MM.1S (cell line): Measurements from ENCODE around the gene TAS1R1.
"Not testable (repeated sequence)": the region's sequence is repeated elsewhere in the genome, so short reads cannot be mapped to it uniquely, and the experiment has no call there.

Source experiments
- DNase-seq: peaks from one replicate; pipeline ENCODE4 v3.0.0-alpha.2; 2015
- H2AFZ ChIP-seq: fragments of 300-600 bp; sonication (generic); 2 replicates; pipeline ENCODE4 v1.6.0; 2016; ENCODE audit warnings: antibody characterized with exemption, low read length
- H3F3A ChIP-seq: fragments of 300-600 bp; sonication (generic); 2 replicates; pipeline ENCODE4 v1.6.1; 2016; ENCODE audit warnings: mild to moderate bottlenecking, antibody characterized with exemption, low read length, moderate library complexity, mixed read lengths; ENCODE audit not compliant: insufficient read depth
- H3K27ac ChIP-seq: fragments of 300-600 bp; sonication (generic); 2 replicates; pipeline ENCODE4 v1.5.1; 2016; ENCODE audit warnings: mild to moderate bottlenecking, low read length
- H3K27me3 ChIP-seq: fragments of 300-600 bp; sonication (generic); replicated peaks from 2 replicates; pipeline ENCODE4 v1.6.0; 2016; ENCODE audit warnings: low read length; ENCODE audit not compliant: insufficient read depth
- H3K36me3 ChIP-seq: fragments of 300-600 bp; sonication (generic); replicated peaks from 2 replicates; pipeline ENCODE4 v1.6.1; 2016; ENCODE audit warnings: mild to moderate bottlenecking, low read length, mixed read lengths; ENCODE audit not compliant: insufficient read depth
- H3K4me1 ChIP-seq: fragments of 300-600 bp; sonication (generic); 2 replicates; pipeline ENCODE4 v1.6.1; 2016; ENCODE audit warnings: low read length, mixed read lengths
- H3K4me2 ChIP-seq: fragments of 300-600 bp; sonication (generic); 2 replicates; pipeline ENCODE4 v1.6.0; 2016; ENCODE audit warnings: low read depth, low read length
- H3K4me3 ChIP-seq: fragments of 300-600 bp; sonication (generic); 2 replicates; pipeline ENCODE4 v1.5.1; 2016; ENCODE audit warnings: low read length, mixed read lengths
- H3K79me2 ChIP-seq: fragments of 300-600 bp; sonication (generic); 2 replicates; pipeline ENCODE4 v1.6.1; 2016; ENCODE audit warnings: mixed run types, low read length, mixed read lengths
- H3K9ac ChIP-seq: fragments of 300-600 bp; sonication (generic); 2 replicates; pipeline ENCODE4 v1.6.1; 2016; ENCODE audit warnings: low read length, mixed read lengths
- H3K9me2 ChIP-seq: fragments of 300-600 bp; sonication (generic); replicated peaks from 2 replicates; pipeline ENCODE4 v1.6.1; 2016; ENCODE audit warnings: mild to moderate bottlenecking, low read length, mixed read lengths; ENCODE audit not compliant: insufficient read depth
- H3K9me3 ChIP-seq: fragments of 300-600 bp; sonication (generic); replicated peaks from 2 replicates; pipeline ENCODE4 v1.6.1; 2016; ENCODE audit warnings: mild to moderate bottlenecking, low read length, mixed read lengths; ENCODE audit not compliant: insufficient read depth
- H4K20me1 ChIP-seq: fragments of 300-600 bp; sonication (generic); 2 replicates; pipeline ENCODE4 v1.6.1; 2016; ENCODE audit warnings: mild to moderate bottlenecking, low read length, moderate library complexity, mixed read lengths; ENCODE audit not compliant: insufficient read depth
- EZH2 ChIP-seq: fragments of 300-600 bp; sonication (generic); optimal IDR thresholded peaks from 2 replicates; pipeline ENCODE3; 2017; ENCODE audit warnings: low read depth, mild to moderate bottlenecking, antibody characterized with exemption, low read length, mixed read lengths
- EZH2phosphoT487 ChIP-seq: fragments of 300-600 bp; sonication (generic); IDR thresholded peaks from 2 replicates; pipeline ENCODE4 v1.6.1; 2018; ENCODE audit warnings: antibody characterized with exemption, low read length
- TF ChIP-seq, protein P1 (sequence below): fragments of 300-600 bp; sonication (generic); IDR thresholded peaks from 2 replicates; pipeline ENCODE4 v1.5.1; 2016; ENCODE audit warnings: antibody characterized with exemption, low read length, mixed read lengths

The TAS1R1 gene

DNA sequence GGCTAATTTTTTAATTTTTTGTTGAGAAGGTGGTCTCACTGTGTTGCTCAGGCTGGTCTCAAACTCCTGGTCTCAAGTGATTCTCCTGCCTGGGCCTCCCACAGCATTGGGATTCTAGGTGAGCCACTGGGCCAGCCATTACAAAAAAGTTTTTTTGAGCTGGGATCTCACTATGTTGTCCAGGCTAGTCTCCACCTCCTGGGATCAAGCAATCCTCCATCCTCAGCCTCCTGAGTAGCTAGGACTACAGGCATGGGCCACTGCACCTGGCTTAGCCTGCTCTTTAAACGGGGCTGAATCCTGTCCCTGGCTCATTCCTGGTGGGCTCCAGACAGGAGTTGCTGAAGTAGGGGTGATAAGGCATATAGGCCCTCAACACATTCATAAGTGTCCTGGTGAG lies 2.5 kb downstream of the TAS1R1 start:
- H3K9me3 ChIP-seq, result no peaks in the 10 kb centered on the region
- no peaks in the 10 kb centered on the region for H4K20me1 ChIP-seq
- no peak overlapping the region for H2AFZ ChIP-seq
- no peaks in the 10 kb centered on the region for H3K36me3 ChIP-seq
- no peak overlapping the region for H3K27ac ChIP-seq
- no peak overlapping the region for H3K9ac ChIP-seq
- peaks cover 17% of the 10 kb centered on the region for H3K79me2 ChIP-seq
- TF ChIP-seq, protein P1, sequence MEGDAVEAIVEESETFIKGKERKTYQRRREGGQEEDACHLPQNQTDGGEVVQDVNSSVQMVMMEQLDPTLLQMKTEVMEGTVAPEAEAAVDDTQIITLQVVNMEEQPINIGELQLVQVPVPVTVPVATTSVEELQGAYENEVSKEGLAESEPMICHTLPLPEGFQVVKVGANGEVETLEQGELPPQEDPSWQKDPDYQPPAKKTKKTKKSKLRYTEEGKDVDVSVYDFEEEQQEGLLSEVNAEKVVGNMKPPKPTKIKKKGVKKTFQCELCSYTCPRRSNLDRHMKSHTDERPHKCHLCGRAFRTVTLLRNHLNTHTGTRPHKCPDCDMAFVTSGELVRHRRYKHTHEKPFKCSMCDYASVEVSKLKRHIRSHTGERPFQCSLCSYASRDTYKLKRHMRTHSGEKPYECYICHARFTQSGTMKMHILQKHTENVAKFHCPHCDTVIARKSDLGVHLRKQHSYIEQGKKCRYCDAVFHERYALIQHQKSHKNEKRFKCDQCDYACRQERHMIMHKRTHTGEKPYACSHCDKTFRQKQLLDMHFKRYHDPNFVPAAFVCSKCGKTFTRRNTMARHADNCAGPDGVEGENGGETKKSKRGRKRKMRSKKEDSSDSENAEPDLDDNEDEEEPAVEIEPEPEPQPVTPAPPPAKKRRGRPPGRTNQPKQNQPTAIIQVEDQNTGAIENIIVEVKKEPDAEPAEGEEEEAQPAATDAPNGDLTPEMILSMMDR, result no peak
- peaks cover 8% of the 10 kb centered on the region; the same call in 1 of the 2 replicates for H3K4me1 ChIP-seq
- H3F3A ChIP-seq, result no peaks in the 10 kb centered on the region; the same call in 1 of the 2 replicates
- H3K4me3 ChIP-seq, result no peak overlapping the region
- H3K27me3 ChIP-seq, result peaks cover 2% of the 10 kb centered on the region; the same call in 1 of the 2 replicates
- no peaks in the 10 kb centered on the region for H3K9me2 ChIP-seq
- H3K4me2 ChIP-seq, result no peak overlapping the region
- no peak for DNase-seq

DNA sequence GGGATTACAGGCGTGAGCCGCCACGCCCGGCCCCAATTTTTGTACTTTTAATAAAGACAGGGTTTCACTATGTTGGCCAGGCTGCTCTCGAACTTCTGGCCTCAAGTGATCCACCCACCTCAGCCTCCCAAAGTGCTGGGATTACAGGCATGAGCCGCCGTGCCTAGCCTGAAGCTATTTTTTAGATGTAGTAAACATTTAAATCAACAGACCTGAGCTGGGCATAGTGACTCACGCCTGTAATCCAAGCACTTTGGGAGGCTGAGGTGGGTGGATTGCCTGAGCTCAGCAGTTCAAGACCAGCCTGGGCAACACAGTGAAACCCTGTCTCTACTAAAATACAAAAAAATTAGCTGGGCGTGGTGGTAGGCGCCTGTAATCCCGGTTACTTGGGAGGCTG lies 4.1 kb downstream of the TAS1R1 start:
- H2AFZ ChIP-seq, H3K9ac ChIP-seq, H3K9me2 ChIP-seq, H3K36me3 ChIP-seq, H3K4me3 ChIP-seq, DNase-seq, H3K4me1 ChIP-seq, H3K4me2 ChIP-seq, H3K79me2 ChIP-seq, H3K9me3 ChIP-seq, H3K27ac ChIP-seq, H3F3A ChIP-seq, H4K20me1 ChIP-seq: not testable (repeated sequence)
- peaks cover 18% of the 10 kb centered on the region for H3K27me3 ChIP-seq

DNA sequence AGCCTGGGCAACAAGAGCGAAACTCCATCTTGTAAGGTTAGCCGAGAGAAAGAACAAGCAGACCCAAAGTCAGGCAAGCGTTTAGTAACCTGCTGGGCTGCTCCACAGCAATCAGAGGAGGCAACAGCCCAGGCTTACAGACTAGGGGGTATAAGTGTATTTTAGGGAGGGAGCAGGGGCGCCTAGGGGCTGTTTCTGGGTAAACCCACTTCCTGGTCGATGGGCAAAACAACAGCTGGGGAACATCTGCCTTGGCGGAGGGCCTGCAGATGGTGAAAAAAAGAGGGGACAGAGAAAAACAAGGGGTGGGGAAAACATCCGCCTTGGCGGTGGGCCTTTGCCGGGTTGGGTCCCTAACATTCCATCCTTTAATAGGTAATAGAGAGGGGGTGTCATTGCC lies 5.2 kb downstream of the TAS1R1 start:
- Histone ChIP-seq H3F3A (no peaks in the 10 kb centered on the region; the same call in 1 of the 2 replicates), H3K4me2 (no peak overlapping the region), H3K79me2 (no peaks in the 10 kb centered on the region), H3K27ac (no peak overlapping the region), H4K20me1 (no peaks in the 10 kb centered on the region), H3K9ac (no peak overlapping the region), H3K27me3 (peaks cover 29% of the 10 kb centered on the region), H2AFZ (no peak overlapping the region), H3K9me2 (no peaks in the 10 kb centered on the region), H3K4me1 (0 out of 2 replicates have a peak, but pooled peaks cover under 1% of the 10 kb centered on the region), H3K4me3 (no peak overlapping the region), H3K36me3 (no peaks in the 10 kb centered on the region), H3K9me3 (no peaks in the 10 kb centered on the region)
- TF ChIP-seq, protein P1, result no peak
- TF ChIP-seq EZH2, result no peak
- no peak for TF ChIP-seq EZH2phosphoT487
- DNase-seq, result no peak

DNA sequence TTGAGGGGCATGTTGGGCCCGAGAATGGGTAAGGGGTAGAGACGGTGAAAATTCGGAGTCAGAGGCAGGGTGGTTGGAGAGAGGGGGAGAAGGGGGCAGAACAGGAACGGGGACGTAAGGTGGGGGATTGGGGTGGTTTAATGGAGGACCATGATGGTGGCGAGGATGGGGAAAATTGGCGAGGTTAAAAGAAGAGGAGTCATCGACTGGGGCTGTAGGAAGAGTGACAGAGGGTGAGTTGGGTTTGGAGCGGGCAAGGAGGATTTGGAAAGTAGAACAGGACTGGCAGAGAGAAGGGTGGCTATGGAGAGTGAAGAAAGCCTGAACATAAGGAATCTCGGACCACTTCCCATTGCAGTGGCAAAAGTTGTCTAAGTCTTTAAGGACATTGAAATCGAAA lies 13.9 kb downstream of the TAS1R1 start:
- no peaks in the 10 kb centered on the region for H3K9me3 ChIP-seq
- peaks cover 56% of the 10 kb centered on the region for H3K27me3 ChIP-seq
- no peaks in the 10 kb centered on the region for H3F3A ChIP-seq
- no peaks in the 10 kb centered on the region for H3K36me3 ChIP-seq
- TF ChIP-seq, protein P1, result no peak
- TF ChIP-seq EZH2 (no peak), EZH2phosphoT487 (no peak)
- H3K9me2 ChIP-seq, result no peaks in the 10 kb centered on the region
- no peaks in the 10 kb centered on the region for H3K79me2 ChIP-seq
- no peak overlapping the region for H3K9ac ChIP-seq
- H3K4me2 ChIP-seq, result peak overlapping the region; percentile 32; the same call in 1 of the 2 replicates
- DNase-seq, result no peak
- H3K27ac ChIP-seq, result no peak overlapping the region
- peak overlapping the region; percentile 23; the same call in 1 of the 2 replicates for H3K4me3 ChIP-seq
- H3K4me1 ChIP-seq, result no peaks in the 10 kb centered on the region
- no peaks in the 10 kb centered on the region for H4K20me1 ChIP-seq
- H2AFZ ChIP-seq, result no peak overlapping the region
